SHP77 (cell line): ENCODE measurements around the gene RNF138.
"Not testable (repeated sequence)": the region's sequence is repeated elsewhere in the genome, so short reads cannot be mapped to it uniquely, and the experiment has no call there.

ENCODE experiments used
- DNase-seq, 2 experiments: peaks; one replicate each; lab custom pipeline; 2025; lab: John Stamatoyannopoulos, UW

The RNF138 gene, protein sequence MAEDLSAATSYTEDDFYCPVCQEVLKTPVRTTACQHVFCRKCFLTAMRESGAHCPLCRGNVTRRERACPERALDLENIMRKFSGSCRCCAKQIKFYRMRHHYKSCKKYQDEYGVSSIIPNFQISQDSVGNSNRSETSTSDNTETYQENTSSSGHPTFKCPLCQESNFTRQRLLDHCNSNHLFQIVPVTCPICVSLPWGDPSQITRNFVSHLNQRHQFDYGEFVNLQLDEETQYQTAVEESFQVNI

DNA sequence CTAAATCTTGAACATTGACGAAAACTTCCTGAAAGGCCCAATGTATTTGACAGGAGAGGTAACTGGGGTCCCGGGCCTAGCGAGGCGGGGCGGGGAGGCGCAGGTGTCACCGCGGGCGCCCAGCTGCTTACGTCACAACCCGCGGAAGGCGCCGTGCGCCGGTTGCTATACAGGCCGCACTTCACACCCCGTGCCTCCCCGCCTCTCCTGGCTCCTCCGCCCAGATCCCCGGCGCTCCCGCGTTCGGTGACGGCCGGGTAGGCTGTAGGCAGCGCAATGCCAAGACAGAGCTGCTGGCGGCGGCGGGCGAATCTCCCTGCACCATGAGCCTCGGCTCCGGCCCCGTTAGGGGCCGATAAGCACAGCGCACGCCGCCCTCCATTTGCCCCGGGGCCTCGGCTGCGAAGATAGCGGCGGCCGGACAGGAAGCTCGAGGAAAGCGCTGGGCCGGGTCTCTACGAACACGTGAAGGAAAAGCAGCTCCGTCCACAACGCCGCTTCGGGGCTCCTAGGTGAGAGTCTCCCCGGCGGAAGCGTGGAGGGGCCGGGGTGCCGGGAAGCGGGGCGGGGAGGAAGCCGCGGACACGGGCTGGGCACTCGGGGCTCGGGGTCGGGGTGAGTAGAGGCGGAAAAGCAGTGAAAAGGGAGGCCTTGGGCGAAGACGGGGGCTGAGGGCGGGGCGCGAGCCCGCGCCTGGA is at the start of gene RNF138:
Gene RNF138, plus strand, starts transcription at position 151 of the 698 bp plus-strand sequence. CDS start 903 bp downstream, outside the sequence.
- DNase-seq, result peak; percentile 81 to 88

DNA sequence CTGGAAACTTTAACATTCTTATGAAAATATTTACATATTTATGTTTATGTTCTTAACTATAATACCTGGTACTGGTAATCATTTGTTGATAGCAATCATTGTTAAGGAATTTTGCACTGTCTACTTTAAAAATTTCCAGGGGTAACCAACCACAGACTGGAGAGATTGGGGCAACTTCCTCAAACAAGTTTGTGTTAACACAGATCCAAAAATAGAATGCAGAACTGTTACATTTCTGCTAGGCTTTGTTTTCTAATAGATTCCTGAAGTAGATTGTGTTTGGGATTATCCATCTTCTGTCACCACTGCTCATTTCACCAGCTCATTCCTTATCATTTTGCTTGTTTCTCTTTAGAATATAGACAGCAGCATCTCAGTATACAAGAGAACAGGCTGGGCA is 49.3 kb upstream of the RNF138 start:
- DNase-seq, result no peak

DNA sequence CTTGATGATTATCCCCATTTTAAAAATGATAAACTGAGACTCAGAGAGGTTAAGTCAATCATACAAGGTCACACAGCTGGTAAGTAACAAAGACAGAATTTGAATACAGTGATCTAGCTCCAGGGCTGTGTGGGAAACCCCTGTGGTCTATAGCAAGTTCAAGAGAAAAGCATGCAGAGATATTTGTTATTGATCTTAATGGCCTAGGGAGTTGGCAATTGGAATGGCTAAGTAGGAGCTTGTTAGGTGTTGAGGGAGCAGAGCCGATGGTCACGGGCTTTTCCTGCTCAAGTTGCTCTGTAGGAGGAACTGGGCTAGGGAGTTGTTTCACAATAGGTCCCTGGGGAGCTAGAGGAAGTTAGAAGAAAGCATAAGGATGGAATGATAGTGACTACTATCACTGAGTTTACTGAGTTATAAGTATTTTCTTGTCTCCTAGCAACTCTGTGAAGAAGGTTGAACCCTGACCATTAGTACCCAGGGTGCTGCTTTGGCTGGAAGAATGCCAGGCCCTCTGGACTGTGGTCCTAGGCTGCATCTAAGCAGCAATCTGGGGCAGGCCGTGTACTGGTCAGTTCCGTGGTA is 43.1 kb upstream of the RNF138 start:
- DNase-seq, result no peak

DNA sequence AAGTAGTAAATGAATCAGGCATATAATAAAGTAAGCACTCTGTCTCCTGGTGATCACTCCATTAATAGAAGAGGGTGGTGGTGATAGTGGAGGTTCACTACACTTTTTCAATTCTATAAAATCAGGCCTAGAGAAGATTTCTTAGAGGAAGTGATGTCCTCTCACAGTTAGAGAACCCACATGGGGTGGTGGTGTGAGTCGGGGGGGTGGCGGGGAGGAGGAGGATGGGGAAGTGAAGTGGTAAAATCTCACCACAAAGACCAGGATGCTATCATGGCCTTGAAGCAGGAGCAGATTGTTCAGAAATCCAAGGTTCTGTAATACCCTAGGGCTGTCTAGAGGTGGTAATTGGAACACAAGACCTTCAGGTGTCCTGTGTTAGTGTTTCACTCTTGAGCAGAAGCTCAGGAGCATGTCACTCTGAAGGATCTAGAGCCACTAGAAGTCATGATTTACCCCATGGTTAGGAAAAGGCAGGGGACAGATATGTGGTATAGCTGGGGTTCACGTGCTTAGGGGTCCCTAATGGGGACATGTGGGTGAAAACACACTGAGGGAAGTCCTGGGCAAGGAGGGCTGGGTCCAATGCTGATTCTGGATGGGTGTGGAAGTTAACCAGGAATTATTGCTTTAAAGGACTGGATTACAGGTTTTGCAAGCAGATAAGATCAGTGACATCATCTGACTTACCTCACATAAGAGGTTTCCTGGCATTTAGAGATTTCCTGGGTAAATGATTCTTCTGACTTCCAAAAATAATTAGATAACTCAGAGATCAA is 42.1 kb upstream of the RNF138 start:
- no peak for DNase-seq

DNA sequence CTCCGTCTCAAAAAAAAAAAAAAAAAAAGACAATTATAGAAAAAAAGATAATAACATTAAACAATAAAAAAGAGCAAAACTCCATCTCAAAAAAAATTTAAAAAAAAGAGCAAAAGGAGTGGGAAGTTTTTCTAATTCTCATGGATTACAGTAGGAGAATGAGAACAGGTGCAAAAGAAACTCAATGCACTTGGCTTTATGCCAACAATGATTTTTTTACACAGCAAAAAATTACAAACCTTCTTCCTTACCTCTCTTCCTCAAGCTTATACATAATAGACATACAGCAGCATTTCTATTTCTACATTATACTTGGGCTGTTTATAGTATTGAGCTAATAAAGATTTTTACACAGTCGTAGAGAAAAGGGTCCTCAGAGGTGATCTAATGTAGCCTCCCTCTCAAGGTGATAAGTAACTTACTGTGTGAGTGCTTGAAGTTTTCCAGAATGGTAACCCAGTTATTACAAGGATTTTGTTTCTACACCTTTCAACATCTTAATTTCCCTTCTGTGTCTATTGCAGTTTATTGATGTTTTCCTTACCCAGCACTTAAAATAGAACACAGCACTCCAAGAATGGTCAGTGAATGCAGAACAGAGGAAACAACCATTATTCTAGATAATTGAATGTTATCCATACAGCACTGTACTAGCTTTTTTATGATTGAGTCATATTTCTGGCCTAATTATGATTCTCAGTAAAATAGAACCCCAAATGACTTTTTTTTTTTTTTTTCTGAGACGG is 34.9 kb upstream of the RNF138 start:
- DNase-seq, result no peak

DNA sequence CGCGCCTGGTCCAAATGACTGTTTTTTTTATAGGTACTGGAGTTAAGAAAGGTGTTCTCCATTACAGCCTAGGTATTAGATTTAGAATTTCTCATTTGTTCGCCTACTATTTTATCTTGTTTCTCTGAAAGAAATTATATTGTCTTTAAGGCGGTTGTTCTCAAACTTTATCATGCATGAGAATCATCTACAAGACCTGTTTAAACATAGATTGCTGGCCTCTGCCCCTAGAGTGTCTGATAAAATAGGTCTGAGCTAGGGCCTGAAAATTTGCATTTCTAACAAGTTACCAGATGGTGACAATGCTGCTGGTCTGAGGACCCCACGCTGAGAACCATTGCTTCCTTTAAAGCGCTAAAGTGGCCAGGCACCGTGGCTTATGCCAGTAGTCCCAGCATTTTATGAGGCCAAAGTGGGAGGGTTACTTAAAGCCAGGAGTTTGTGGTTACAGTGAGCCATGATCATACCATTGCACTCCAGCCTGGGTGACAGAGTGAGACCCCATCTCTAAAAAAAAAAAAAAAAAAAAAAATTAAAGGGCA is 34.0 kb upstream of the RNF138 start:
- DNase-seq, result no peak

DNA sequence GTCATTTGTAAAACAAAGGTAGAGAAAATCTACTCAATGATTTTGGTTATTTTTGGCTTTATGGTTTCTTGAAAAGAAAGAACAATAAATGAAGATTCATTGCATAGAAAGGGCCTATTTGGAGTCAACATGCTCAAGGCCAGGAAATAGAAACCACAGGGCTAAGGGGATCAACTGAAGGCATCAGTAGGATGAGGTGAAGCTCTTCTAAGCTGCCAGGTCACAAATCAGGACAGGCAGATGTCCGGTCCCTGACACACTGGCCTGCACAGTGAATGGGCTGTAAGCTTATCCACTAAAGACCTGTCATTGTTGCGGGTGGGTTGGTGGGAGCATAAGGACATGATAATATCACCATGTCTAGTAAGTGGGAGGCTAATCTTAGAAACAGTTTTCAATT is 31.6 kb upstream of the RNF138 start:
- no peak for DNase-seq

DNA sequence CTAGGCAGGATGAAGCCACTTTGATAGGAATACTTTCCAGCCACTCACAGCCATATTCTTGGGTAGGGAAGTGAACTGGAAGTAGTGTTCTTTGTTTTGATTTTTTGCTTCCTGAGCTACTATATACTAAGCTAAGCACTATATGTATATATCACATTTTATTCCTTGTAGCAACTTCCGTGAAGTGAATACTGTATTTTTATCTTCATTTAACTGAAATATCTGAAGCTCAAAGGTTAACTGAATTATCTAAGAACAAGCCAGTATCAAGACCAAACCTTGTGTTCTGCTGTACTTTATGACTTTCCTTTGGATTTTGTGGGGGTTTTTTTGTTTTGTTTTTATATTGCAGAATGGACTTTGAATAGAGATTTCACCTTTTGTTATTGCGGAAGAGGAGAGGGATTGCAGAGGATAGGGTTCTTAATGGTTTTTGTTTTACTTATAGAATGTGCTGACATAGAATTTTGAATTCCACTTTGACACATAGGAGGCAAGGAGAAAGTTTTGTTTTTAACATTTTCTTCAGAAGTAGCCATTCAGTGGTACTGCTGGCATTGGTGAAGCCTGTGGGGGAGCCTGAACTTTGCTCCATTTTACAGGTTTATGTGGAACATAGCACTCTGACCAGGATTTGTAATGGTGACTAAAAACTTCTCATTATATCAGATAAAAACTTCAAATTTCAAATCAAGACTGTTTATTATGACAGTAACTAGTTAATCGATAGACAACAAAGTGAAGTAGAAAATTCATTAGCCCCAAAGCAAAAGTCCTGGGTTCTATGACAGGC is 24.1 kb upstream of the RNF138 start:
- no peak for DNase-seq

DNA sequence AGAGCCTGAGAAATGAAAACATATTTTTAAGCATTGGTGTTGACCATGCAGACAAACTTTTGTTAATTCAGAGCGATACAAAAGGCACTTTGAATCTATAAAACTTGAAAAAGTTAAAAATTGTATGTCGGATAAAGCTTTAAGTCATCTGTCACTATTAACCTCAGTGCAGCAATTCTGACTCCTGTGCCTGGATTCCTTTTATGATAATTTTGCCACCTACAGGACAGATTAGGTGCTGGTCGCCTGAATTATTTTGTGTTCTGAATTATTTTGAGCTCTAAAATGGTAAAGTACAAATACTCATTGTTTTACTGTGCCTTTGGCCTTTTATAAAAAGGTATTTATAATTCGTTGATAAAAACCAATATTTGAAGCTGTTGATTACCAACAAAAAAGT is 19.4 kb upstream of the RNF138 start:
- no peak for DNase-seq

DNA sequence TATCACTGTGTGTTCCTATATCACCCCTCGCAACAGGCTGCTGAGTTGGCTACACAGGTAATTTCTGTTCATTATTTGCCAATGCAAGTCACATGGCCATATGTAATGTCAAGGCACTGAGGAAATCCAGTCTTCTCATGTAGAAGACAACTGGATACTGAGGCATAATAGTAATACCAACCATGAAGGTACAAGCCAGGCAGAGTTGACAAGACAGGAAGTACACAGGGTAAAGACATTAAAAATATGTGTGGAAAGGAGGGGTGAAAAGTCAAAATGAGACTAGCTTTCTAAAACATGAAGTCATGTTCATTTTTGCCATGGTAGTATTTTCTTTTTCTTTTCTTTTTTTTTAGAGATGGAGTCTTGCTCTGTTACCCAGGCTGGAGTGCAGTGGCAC is 17.5 kb upstream of the RNF138 start:
- no peak for DNase-seq

DNA sequence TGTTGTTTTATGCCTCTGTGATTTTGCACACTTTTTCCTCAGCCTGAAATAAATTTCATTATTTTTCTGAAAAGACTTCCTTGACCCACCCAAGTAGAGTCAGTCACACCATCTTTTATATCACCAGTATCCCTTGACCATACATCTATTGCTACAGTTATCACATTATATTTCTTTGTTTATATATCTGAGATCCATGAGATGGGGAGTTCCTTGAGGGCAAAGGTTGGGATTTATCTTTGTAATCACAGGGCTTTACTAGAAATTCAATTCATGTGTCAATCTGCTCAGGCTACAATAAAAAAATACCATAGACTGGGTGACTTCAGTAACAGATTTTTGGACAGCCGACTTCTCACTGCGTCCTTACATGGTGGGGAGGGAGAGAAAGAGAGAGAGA is 12.8 kb upstream of the RNF138 start:
- no peak for DNase-seq

DNA sequence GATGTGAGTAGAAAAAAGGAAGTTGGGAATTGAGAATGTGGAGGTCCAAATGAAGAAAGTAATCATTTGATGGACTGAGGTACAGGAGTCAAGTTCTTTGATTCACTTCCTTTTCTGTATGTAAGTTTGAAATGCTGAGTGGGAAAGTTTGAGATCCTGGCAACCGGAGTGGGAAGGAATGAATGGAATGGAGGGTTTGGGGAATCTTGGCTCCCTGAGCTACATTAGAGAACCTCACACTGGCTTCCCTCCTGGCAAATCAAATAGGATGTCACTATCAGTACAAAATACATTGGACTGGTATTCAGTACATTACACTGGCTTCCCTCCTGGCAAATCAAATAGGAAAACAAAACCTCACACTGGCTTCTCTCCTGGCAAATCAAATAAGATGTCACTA is 9.8 kb upstream of the RNF138 start:
- no peak for DNase-seq

DNA sequence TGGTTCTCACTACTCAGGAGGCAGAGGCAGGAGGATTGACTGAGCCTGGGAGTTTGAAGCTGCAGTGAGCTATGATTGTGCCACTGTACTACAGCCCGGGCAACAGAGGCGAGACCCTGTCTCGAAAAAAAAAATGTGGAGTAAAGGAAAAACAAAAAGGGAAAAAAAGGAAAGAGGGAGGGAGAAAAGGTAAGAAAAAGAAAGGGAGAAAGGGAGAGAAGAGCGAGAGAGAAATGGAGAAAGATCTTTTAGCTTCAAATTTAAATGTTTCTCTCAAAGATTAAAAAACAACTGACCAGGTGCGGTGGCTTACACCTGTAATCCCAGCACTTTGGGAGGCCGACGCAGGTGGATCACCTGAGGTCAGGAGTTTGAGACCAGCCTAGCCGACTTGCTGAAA is 7.9 kb upstream of the RNF138 start:
- no peak for DNase-seq

DNA sequence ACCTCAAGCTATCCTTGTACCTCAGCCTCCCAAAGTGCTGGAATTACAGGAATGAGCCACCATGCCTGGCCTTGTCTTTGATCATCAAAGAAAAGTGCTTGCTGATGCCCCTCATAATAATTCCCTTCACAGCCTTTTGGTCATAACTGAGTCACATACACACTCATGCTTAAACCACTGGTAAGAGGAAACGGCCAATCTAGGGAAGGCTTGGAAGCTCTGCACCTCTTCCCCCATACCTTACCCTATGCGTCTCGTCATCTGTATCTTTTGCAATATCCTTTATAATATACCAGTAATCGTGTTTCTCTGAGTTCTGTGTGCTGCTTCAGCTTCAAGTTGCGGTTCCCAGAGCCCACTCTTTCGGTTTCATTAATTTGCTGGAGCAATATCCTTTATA is 4.8 kb upstream of the RNF138 start:
- no peak for DNase-seq

DNA sequence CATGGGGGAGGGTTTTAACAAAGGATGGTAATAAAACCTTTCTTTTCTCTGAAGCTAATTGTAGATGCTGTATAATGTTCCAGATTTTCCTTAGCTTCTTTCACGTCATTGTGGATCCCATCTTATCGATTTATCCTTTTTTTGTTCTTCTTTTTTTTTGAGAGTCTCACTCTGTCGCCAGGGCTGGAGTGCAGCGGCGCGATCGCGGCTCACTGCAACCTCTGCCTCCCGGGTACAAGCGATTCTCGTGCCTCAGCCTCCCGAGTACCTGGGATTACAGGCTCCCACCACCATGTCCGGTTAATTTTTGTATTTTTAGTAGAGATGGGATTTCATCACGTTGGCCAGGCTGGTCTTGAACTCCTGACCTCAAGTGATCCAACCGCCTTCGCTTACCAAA is 843 bp upstream of the RNF138 start:
- DNase-seq, result not testable (repeated sequence)

DNA sequence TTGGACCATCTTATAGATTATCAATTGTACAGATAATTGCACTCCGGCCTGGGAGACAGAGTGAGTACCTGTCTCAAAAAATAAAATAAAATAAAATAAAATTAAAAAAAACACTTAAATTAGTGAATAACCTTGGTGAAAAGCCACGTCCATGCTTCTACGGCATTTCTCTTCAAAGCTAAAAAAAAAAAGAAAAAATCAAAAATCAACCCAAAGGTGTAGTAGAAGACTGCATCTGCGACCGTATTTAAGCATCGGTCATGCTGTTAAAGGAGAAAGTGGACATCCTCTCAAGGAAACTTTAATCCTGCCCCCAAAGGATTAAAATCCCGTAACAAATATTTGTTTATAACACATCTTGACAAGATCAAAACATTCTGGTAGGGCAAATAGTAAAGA is 350 bp upstream of the RNF138 start:
- no peak for DNase-seq

DNA sequence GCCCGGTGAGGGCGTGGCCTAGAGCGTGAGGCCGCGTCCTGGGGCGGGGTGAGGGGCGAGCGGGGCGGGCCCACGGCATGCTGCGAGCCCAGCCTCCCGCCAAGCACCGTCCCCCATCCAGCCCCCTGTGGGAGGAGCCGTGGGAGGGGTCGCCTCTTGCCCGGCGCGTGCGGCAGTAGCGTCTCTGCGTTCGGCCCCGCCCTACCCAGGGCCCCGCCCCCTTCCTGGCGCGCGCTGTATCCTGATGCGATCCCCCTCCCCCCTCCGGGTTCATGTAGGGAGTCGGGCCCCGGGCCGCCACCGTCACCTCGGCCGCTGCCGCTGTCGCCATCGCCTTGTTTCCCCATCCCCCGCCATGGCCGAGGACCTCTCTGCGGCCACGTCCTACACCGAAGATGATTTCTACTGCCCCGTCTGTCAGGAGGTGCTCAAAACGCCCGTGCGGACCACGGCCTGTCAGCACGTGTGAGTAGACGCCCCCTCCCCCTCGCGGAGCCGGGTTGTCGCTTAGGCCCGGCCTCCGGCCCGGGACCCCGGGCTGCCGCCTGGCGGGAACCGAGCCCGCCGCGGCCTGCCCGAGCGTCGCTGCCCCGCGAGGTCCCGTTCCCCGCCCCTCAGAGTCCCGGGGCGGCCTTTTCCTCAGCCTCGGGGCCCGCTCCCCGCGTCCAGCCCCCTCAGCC is 888 bp downstream of the RNF138 start:
- DNase-seq, result peak; percentile 91 to 93

DNA sequence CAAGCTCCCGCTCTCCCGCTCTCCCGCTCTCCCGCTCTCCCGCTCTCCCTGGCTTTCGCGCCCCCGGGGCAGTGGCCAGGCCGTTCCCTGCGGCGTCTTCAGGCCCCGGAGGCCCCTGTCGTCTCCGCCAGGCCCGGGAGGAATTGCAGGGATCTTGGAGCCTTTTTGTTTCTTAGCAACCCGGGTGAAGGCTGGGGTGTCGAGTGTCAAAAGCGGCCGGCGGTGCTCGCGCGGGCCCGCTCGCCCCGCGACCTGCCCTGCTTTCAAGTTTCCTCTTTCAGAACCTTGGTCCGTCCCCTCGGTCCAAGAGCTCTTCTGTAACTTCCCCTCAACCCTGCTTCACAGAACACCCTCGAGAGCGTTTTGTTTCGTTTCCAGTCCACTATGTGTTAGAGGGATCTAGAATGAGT is 1.4 kb downstream of the RNF138 start:
- peak; percentile 21 to 22 for DNase-seq

DNA sequence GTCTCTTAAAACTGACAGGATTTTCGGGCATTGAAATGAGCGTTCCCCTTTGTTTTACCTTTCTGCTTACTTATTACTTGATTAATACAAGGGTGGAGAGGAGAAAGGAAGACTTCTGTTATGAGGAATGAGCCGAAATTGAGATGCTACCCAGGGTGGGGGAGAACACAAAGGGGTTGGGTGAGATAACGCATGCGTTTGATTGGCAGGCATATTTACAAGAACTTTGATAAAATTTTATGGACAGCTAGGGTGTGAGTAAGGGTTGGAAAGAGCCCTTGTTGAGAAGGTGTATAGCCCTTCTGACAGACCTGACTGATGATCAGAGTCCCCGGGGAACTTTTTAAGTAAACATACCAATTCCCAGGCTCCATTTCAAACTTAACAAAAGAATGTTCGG is 1.8 kb downstream of the RNF138 start:
- no peak for DNase-seq

DNA sequence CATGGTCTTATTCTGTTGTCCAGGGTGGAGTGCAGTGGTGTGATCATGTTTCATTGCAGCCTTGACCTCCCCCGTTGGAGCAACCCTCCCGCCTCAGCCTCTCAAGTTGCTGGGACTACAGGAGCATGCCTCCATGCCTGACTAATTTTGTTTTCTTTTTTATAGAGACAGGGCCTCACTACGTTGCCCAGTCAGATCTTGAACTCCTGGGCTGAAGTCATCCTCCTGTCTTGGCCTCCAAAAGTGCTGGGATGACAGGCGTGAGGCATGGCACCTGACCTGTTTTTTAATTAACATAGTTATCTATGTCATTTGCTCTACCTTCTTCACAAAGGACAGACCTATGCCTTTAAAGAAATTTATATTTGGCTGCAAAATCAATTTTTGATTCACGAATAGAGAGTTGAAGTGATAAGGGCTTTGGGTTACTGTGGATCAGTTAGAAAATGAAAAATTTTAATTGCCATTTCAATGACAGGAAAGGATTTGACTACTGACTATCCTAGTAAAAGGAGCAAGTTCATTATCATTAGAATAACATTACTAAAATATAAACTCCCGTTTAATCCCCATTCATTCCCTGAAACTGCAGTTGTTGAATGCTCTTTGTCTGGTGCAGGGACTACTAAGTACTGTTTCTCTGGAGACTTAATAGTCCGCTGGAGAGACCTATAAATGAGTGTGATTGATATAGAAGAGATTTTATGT is 3.7 kb downstream of the RNF138 start:
- DNase-seq, result no peak
